Testis (tissue), 3 donors: ENCODE data around the gene RNU6-1. TPM values are rescaled to one million over a fixed set of nuclear protein-coding genes. Genes with fewer than 3 reads are reported as not detected.

Experiments
- DNase-seq: peaks from one replicate; pipeline ENCODE4 v3.0.0-alpha.2; 2019
- H3K27ac ChIP-seq, 2 donors: fragments of 200-600 bp; sonication (generic); one replicate each; pipeline ENCODE4 v1.5.1; 2019
- H3K27me3 ChIP-seq: fragments of 200-600 bp; sonication (generic); one replicate; pipeline ENCODE4 v1.5.1; 2019
- H3K36me3 ChIP-seq: fragments of 200-600 bp; sonication (generic); one replicate; pipeline ENCODE4 v1.5.1; 2017; ENCODE audit warnings: low read depth; ENCODE audit errors: missing control alignments
- H3K4me1 ChIP-seq: fragments of 200-600 bp; sonication (generic); one replicate; pipeline ENCODE4 v1.5.1; 2019
- H3K4me3 ChIP-seq, 2 donors: fragments of 200-600 bp; sonication (generic); one replicate each; pipeline ENCODE4 v1.5.1; 2017 to 2019
- H3K9me3 ChIP-seq: fragments of 200-600 bp; sonication (generic); one replicate; pipeline ENCODE4 v1.5.1; 2017
- CTCF ChIP-seq, 3 experiments: fragments of 450-650 bp in 2 of 3; fragments of 200-600 bp in 1 of 3; sonication (generic) in 1 of 3; IDR thresholded peaks; one replicate each; pipeline ENCODE4 v1.5.1; 2016 to 2019; ENCODE audit warnings: antibody characterized with exemption in 3 of 3, mild to moderate bottlenecking in 2 of 3, moderate library complexity in 1 of 3
- POLR2A ChIP-seq: fragments of 450-650 bp; IDR thresholded peaks from one replicate; pipeline ENCODE4 v1.6.1; 2017; ENCODE audit warnings: antibody characterized with exemption, mild to moderate bottlenecking, moderate library complexity
- WGBS, 2 donors: methylation state at CpG; one replicate each; pipeline ENCODE4 v1.1.5; 2018; 5-methylcytosine and 5-hydroxymethylcytosine counted together
- intact Hi-C: fragments of 100-400 bp; cut with DNase I; formaldehyde crosslinking; loops from one replicate; pipeline ENCODE4 v1.15.1; 2023; ENCODE audit warnings: low total_unique reads
- polyA plus RNA-seq: library from polyadenylated mRNA; stranded (reverse); fragments of 350-450 nt; fragmentation: Illumina TruSeq; extraction: RNeasy Lipid Tissue Mini Kit (QIAGEN cat#74804); gene quantifications from one replicate; pipeline ENCODE4 v1.2.3, GENCODE V29; 2014; ENCODE audit warnings: low read depth, low replicate concordance; ENCODE audit not compliant: insufficient read depth
- total RNA-seq, 2 donors: library from RNA; depleted of rRNA; stranded (reverse); fragments of >200 nt; gene quantifications; one replicate each; pipeline ENCODE4 v1.2.3, GENCODE V29; 2016

Gene RNU6-1
- total and polyA plus RNA-seq, 3 donors from 2014 or later, result not detected

- TF ChIP-seq CTCF (IDR thresholded peaks at IDR 0.05), result no peak
- no peak for TF ChIP-seq POLR2A
- Histone ChIP-seq H3K27ac (no peak overlapping the region), H3K27me3 (no peaks in the 10 kb centered on the region), H3K4me3 (no peak overlapping the region), H3K36me3 (no peaks in the 10 kb centered on the region), H3K9me3 (no peaks in the 10 kb centered on the region), H3K4me1 (no peaks in the 10 kb centered on the region)
- no peak for DNase-seq
- intact Hi-C loops, result no loop called here
Observed at GRCh38 chr15:67870868-67871408, 31.1 kb upstream of the RNU6-1 start.

- 94 to 97% methylated on average over 3 of the region's 3 CpGs for WGBS, 2 donors
Observed at GRCh38 chr15:67869701-67870100, 29.9 kb upstream of the RNU6-1 start.

DNA sequence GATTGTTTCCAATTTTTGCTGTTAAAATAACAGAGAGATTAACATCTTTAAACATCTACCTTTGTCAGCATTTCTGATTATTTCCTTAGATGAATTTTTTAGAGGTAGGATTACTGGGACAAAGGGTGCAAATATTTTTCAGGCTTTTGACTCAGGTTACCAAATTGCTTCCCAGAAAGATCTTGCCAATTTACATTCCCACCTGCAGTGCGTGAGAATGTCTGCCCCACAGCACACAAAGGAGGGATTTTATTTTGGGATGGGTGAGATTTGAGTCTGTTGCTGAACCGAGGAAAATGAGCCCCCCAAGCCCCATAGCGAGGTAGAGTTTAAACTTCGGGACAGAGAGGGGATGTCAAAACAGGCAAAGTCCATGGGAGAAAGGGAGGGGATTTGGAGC is 25.9 kb upstream of the RNU6-1 start:
- Histone ChIP-seq H3K36me3 (no peaks in the 10 kb centered on the region), H3K4me3 (no peak overlapping the region), H3K27ac (no peak overlapping the region), H3K9me3 (no peaks in the 10 kb centered on the region), H3K27me3 (no peaks in the 10 kb centered on the region), H3K4me1 (peaks cover 4% of the 10 kb centered on the region)
- intact Hi-C loops, result loop anchor here (10.0 kb wide), 1 partner anchor 289 kb away; no protein-coding TSS in a partner anchor
- WGBS, 2 donors, result 85 to 95% methylated on average over 4 of the region's 4 CpGs
- TF ChIP-seq POLR2A, result no peak
- no peak for TF ChIP-seq CTCF (IDR thresholded peaks at IDR 0.05)
- no peak for DNase-seq

More at GRCh38 chr15:67869701-67870100, 29.9 kb upstream of the RNU6-1 start:
- Histone ChIP-seq H3K27ac (no peak overlapping the region), H3K36me3 (no peaks in the 10 kb centered on the region), H3K27me3 (no peaks in the 10 kb centered on the region), H3K9me3 (no peaks in the 10 kb centered on the region), H3K4me1 (no peaks in the 10 kb centered on the region), H3K4me3 (no peak overlapping the region)
- intact Hi-C loops, result loop anchor here (10.0 kb wide), 1 partner anchor 285 kb away; no protein-coding TSS in a partner anchor
- DNase-seq, result no peak
- TF ChIP-seq CTCF (IDR thresholded peaks at IDR 0.05), result no peak
- no peak for TF ChIP-seq POLR2A

DNA sequence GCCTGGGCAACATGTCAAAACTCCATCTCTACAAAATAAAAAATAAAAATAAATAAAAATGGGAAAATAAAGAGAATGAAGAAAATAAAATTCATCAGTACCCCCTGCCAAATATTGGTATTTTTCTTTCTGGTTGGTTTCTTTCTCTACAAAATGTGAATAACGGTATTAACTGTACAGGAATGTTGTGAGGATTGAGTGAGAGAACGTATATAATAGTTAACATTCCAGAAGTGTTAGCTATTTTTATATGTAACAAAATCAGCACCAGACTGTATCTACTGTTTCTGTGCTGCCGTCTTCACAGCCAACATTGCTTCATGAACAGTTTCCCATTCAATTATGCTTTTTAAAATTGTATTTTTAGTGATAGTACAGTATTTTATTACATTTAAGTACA is 25.5 kb upstream of the RNU6-1 start:
- TF ChIP-seq CTCF (IDR thresholded peaks at IDR 0.05) (no peak), POLR2A (no peak)
- Histone ChIP-seq H3K27ac (no peak overlapping the region), H3K4me1 (peaks cover 4% of the 10 kb centered on the region), H3K9me3 (no peaks in the 10 kb centered on the region), H3K27me3 (no peaks in the 10 kb centered on the region), H3K4me3 (no peak overlapping the region), H3K36me3 (no peaks in the 10 kb centered on the region)
- intact Hi-C loops, result loop anchor here (10.0 kb wide), 1 partner anchor 289 kb away; no protein-coding TSS in a partner anchor
- no peak for DNase-seq
- WGBS, 2 donors, result 30 to 39% methylated on average over 3 of the region's 3 CpGs

DNA sequence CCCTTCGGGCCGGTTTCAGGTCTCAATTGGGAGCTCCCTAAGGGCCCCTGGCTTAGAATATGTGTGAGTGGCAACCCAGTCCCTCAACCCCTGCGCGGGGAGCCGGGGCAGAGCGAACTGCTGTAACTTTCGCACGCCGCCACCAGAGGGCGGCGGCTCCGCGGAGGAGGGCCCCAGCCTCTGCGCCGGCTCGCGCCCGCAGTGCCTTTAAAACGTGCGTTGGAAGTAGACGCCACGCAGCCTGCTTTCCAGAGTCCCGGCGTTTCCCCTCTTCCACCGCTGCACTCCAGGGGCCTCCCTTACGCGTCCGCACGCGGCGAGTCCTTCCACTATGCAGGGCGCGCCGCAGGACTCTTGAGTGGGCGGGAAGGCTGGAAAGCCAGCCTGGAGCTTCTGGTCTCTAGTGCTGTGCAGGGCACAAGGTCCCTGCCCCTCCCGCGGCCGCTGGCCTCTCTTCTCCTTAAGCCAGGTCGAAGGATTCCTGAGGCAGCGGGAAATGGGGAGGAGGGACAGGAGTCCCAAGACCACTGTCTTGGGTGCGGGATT is 23.7 kb upstream of the RNU6-1 start:
- TF ChIP-seq POLR2A (no peak), CTCF (IDR thresholded peaks at IDR 0.05) (peak; percentile 91 to 98 (median 95))
- peaks cover 4% of the 10 kb centered on the region for H3K4me1 ChIP-seq
- peak; percentile 89 for DNase-seq
- intact Hi-C loops, result loop anchor here (10.0 kb wide), 1 partner anchor 291 kb away; no protein-coding TSS in a partner anchor
- WGBS, 2 donors, result 0 to 2% methylated on average over 1 to 41 of the region's 41 CpGs
- no peaks in the 10 kb centered on the region for H3K27me3 ChIP-seq
- H3K9me3 ChIP-seq, result no peaks in the 10 kb centered on the region
- peak overlapping the region; percentile 53 to 59 for H3K4me3 ChIP-seq
- peak overlapping the region; percentile 4 to 77 for H3K27ac ChIP-seq
- H3K36me3 ChIP-seq, result no peaks in the 10 kb centered on the region
